Measurements from ENCODE around the gene PRKN.

DNA sequence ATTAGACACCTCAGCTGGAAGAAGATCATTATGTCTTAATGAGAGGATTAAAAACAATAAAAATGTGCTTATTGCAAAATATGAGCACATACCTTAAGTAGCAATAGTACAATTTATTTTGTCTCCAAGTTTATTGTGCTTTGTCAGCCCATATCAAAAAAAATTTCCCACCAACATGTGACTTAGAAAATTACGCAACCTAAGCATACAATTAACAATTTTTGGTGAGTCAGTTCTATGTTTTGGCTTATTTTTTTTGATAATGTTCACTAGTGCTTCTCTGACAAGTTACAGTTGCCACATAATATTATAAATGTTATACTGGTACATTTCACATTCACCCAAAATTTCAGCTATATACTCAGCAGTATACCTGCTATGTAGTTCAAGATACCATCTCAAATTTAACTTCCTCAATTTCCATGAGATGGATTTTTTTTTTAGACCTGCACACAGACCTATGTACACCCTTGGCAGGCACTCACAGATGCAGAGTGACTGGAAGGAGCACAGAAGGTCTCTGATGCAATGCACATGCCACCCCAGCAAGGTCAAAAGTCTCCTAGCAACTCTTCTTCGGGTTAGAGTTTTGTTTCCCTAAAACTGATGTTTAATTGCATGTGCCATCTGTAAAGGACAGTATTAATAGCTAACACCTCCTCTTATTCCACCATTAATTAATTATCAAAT is 112.4 kb downstream of the PRKN start:
- TF ChIP-seq POLR2A (IDR thresholded peaks at IDR 0.05), result no peak
- TF ChIP-seq, protein P1, sequence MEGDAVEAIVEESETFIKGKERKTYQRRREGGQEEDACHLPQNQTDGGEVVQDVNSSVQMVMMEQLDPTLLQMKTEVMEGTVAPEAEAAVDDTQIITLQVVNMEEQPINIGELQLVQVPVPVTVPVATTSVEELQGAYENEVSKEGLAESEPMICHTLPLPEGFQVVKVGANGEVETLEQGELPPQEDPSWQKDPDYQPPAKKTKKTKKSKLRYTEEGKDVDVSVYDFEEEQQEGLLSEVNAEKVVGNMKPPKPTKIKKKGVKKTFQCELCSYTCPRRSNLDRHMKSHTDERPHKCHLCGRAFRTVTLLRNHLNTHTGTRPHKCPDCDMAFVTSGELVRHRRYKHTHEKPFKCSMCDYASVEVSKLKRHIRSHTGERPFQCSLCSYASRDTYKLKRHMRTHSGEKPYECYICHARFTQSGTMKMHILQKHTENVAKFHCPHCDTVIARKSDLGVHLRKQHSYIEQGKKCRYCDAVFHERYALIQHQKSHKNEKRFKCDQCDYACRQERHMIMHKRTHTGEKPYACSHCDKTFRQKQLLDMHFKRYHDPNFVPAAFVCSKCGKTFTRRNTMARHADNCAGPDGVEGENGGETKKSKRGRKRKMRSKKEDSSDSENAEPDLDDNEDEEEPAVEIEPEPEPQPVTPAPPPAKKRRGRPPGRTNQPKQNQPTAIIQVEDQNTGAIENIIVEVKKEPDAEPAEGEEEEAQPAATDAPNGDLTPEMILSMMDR (IDR thresholded peaks at IDR 0.05), result no peak
